Immature natural killer cell (primary cell): ENCODE data around the gene PPFIA3. TPM values are rescaled to one million over a fixed set of nuclear protein-coding genes. Genes with fewer than 3 reads are reported as not detected.
A peak's percentile ranks its signal among the peaks of the same experiment; 100 is the strongest.

Experiments used
- DNase-seq, 3 donors: peaks; one replicate each; pipeline ENCODE4 v3.0.0; 2022; ENCODE audit warnings: mixed read lengths in 1 of 3
- H3K27ac Mint-ChIP-seq, 6 donors: one replicate each; pipeline ENCODE4 v1.8.0; 2020; ENCODE audit warnings: mixed read lengths in 6 of 6, mild to moderate bottlenecking in 5 of 6, inconsistent platforms in 4 of 6, moderate library complexity in 3 of 6
- H3K27me3 Mint-ChIP-seq, 3 donors: one replicate each; pipeline ENCODE4 v1.8.0; 2020 to 2021; ENCODE audit warnings: low read depth in 3 of 3, mild to moderate bottlenecking in 3 of 3, mixed read lengths in 3 of 3, moderate library complexity in 3 of 3, inconsistent platforms in 1 of 3
- H3K36me3 Mint-ChIP-seq, 3 donors: one replicate each; pipeline ENCODE4 v1.8.0; 2020; ENCODE audit warnings: mixed read lengths in 3 of 3, inconsistent platforms in 2 of 3, mild to moderate bottlenecking in 2 of 3
- H3K4me1 Mint-ChIP-seq, 2 donors: one replicate each; pipeline ENCODE4 v1.8.0; 2020; ENCODE audit warnings: inconsistent platforms in 2 of 2, mild to moderate bottlenecking in 2 of 2, mixed read lengths in 2 of 2, moderate library complexity in 1 of 2
- H3K4me3 Mint-ChIP-seq, 5 donors: one replicate each; pipeline ENCODE4 v1.8.0; 2020; ENCODE audit warnings: mild to moderate bottlenecking in 5 of 5, mixed read lengths in 5 of 5, inconsistent platforms in 3 of 5, moderate library complexity in 3 of 5
- H3K9me3 Mint-ChIP-seq, 6 donors: one replicate each; pipeline ENCODE4 v1.8.0; 2020; ENCODE audit warnings: mild to moderate bottlenecking in 6 of 6, mixed read lengths in 6 of 6, inconsistent platforms in 4 of 6, moderate library complexity in 3 of 6
- polyA plus RNA-seq, 3 donors: library from polyadenylated mRNA; unstranded; fragments of 300-500 nt; fragmentation: Illumina TruSeq; gene quantifications; one replicate each; pipeline ENCODE4 v1.2.3, GENCODE V29; 2021

PPFIA3 gene
- polyA plus RNA-seq, 3 donors from 2014 or later: 0.07 to 0.58 TPM; not detected in 1

- no peak overlapping the region for H3K4me3 Mint-ChIP-seq
- H3K9me3 Mint-ChIP-seq: no peaks in the 10 kb centered on the region
- H3K27ac Mint-ChIP-seq: peak overlapping the region in 3 of 6 donors; percentile 1 to 37 (median 19)
- H3K4me1 Mint-ChIP-seq: peaks cover 10 to 11% of the 10 kb centered on the region in 2 donors
- peaks cover 17 to 25% (median 19%) of the 10 kb centered on the region in 3 donors for H3K36me3 Mint-ChIP-seq
- no peak for DNase-seq
- peaks cover 5 to 7% (median 6%) of the 10 kb centered on the region in 3 donors for H3K27me3 Mint-ChIP-seq
These were observed 10.3 kb upstream of the PPFIA3 start for GRCh38 chr19:49109051-49109450.

- Mint-ChIP-seq H3K4me3 (no peak overlapping the region), H3K36me3 (peaks cover 16 to 24% (median 19%) of the 10 kb centered on the region in 3 donors), H3K9me3 (no peaks in the 10 kb centered on the region), H3K27me3 (peaks cover 5 to 7% (median 6%) of the 10 kb centered on the region in 3 donors), H3K27ac (peak overlapping the region in 1 of 6 donors; percentile 1), H3K4me1 (peaks cover 11% of the 10 kb centered on the region in 2 donors)
- DNase-seq: no peak
These were observed 9.6 kb upstream of the PPFIA3 start for GRCh38 chr19:49109569-49110233.

GRCh38 chr19:49110567-49110966 lies 8.8 kb upstream of the PPFIA3 start:
- no peak overlapping the region for H3K4me3 Mint-ChIP-seq
- peaks cover 10 to 19% (median 15%) of the 10 kb centered on the region in 3 donors for H3K36me3 Mint-ChIP-seq
- peaks cover 15 to 18% of the 10 kb centered on the region in 2 donors for H3K4me1 Mint-ChIP-seq
- H3K27me3 Mint-ChIP-seq: peaks cover 5 to 7% (median 6%) of the 10 kb centered on the region in 3 donors
- no peak for DNase-seq
- no peaks in the 10 kb centered on the region for H3K9me3 Mint-ChIP-seq
- H3K27ac Mint-ChIP-seq: peak overlapping the region in 1 of 6 donors; percentile 55

GRCh38 chr19:49111218-49111998 lies 7.9 kb upstream of the PPFIA3 start:
- DNase-seq: no peak
- no peaks in the 10 kb centered on the region for H3K9me3 Mint-ChIP-seq
- peaks cover 10 to 18% (median 15%) of the 10 kb centered on the region in 3 donors for H3K36me3 Mint-ChIP-seq
- H3K4me1 Mint-ChIP-seq: peaks cover 15 to 21% of the 10 kb centered on the region in 2 donors
- H3K4me3 Mint-ChIP-seq: peak overlapping the region in 1 of 5 donors; percentile 26
- peaks cover 5 to 7% (median 6%) of the 10 kb centered on the region in 3 donors for H3K27me3 Mint-ChIP-seq
- H3K27ac Mint-ChIP-seq: no peak overlapping the region

- peak within 1 kb of the TSS; percentile 80 to 94 (median 87) for H3K4me3 Mint-ChIP-seq
- peaks cover 31 to 44% of the 10 kb centered on the region in 2 donors for H3K4me1 Mint-ChIP-seq
These were observed 5.3 kb upstream of the PPFIA3 start, which contains the start of gene LIN7B for GRCh38 chr19:49113762-49114629. LIN7B (plus strand) TSS chr19:49114370; CDS start chr19:49114405, 35 bp downstream.

GRCh38 chr19:49114630-49115363 lies 4.5 kb upstream of the PPFIA3 start:
- H3K4me3 Mint-ChIP-seq: peak overlapping the region; percentile 75 to 94 (median 85)
- H3K4me1 Mint-ChIP-seq: peaks cover 31 to 44% of the 10 kb centered on the region in 2 donors
- H3K27ac Mint-ChIP-seq: peak overlapping the region in 3 of 6 donors; percentile 42 to 75 (median 73)
- peaks cover 0 to 7% (median 2%) of the 10 kb centered on the region in 3 donors for H3K27me3 Mint-ChIP-seq
- no peaks in the 10 kb centered on the region for H3K9me3 Mint-ChIP-seq
- no peak for DNase-seq
- H3K36me3 Mint-ChIP-seq: no peaks in the 10 kb centered on the region

More at GRCh38 chr19:49113762-49114629, 5.3 kb upstream of the PPFIA3 start, which contains the start of gene LIN7B:
- peak; percentile 80 to 86 (median 86) for DNase-seq
- Mint-ChIP-seq H3K9me3 (no peaks in the 10 kb centered on the region), H3K27ac (peak within 1 kb of the TSS in 5 of 6 donors; percentile 42 to 90 (median 86)), H3K27me3 (peaks cover under 1 to 6% (median 2%) of the 10 kb centered on the region in 3 donors), H3K36me3 (peaks cover 0 to 2% (median under 1%) of the 10 kb centered on the region in 3 donors)

GRCh38 chr19:49116544-49116943 lies 2.8 kb upstream of the PPFIA3 start:
- Mint-ChIP-seq H3K9me3 (no peaks in the 10 kb centered on the region), H3K27me3 (peaks cover 2 to 7% (median 2%) of the 10 kb centered on the region in 3 donors), H3K27ac (peak overlapping the region in 5 of 6 donors; percentile 11 to 75 (median 53)), H3K36me3 (no peaks in the 10 kb centered on the region), H3K4me1 (peaks cover 39 to 51% of the 10 kb centered on the region in 2 donors), H3K4me3 (peak overlapping the region; percentile 56 to 72 (median 67))
- no peak for DNase-seq

- peaks cover 2 to 7% (median 2%) of the 10 kb centered on the region in 3 donors for H3K27me3 Mint-ChIP-seq
- peaks cover 0 to 3% (median 0%) of the 10 kb centered on the region in 3 donors for H3K36me3 Mint-ChIP-seq
- H3K9me3 Mint-ChIP-seq: no peaks in the 10 kb centered on the region
- peak overlapping the region; percentile 87 to 94 (median 92) for H3K27ac Mint-ChIP-seq
- H3K4me1 Mint-ChIP-seq: peaks cover 39 to 51% of the 10 kb centered on the region in 2 donors
- H3K4me3 Mint-ChIP-seq: peak overlapping the region; percentile 85 to 90 (median 88)
- no peak for DNase-seq
These were observed 1.4 kb upstream of the PPFIA3 start for GRCh38 chr19:49117677-49118564.

- peaks cover 32 to 44% of the 10 kb centered on the region in 2 donors for H3K4me1 Mint-ChIP-seq
- H3K27ac Mint-ChIP-seq: peak within 1 kb of the TSS; percentile 87 to 94 (median 92)
- H3K36me3 Mint-ChIP-seq: peaks cover 0 to 3% (median 0%) of the 10 kb centered on the region in 3 donors
- peak; percentile 97 to 98 (median 98) for DNase-seq
- peak within 1 kb of the TSS; percentile 85 to 90 (median 88) for H3K4me3 Mint-ChIP-seq
- no peaks in the 10 kb centered on the region for H3K9me3 Mint-ChIP-seq
- H3K27me3 Mint-ChIP-seq: peaks cover 2 to 10% (median 2%) of the 10 kb centered on the region in 3 donors
These were observed 556 bp upstream of the PPFIA3 start, which contains the start of gene C19orf73 for GRCh38 chr19:49118565-49119410. C19orf73 (minus strand) TSS chr19:49119143; CDS start chr19:49119022, 121 bp downstream.

- Mint-ChIP-seq H3K4me1 (peaks cover 25 to 36% of the 10 kb centered on the region in 2 donors), H3K36me3 (peaks cover 0 to 3% (median 0%) of the 10 kb centered on the region in 3 donors), H3K4me3 (peak overlapping the region; percentile 69 to 84 (median 74)), H3K27me3 (peaks cover under 1 to 12% (median 2%) of the 10 kb centered on the region in 3 donors), H3K27ac (peak overlapping the region in 2 of 6 donors; percentile 25 to 27), H3K9me3 (no peaks in the 10 kb centered on the region)
- no peak for DNase-seq
These were observed 960 bp downstream of the PPFIA3 start for GRCh38 chr19:49120325-49120683.

GRCh38 chr19:49120868-49121267 lies 1.5 kb downstream of the PPFIA3 start:
- peaks cover 25 to 34% of the 10 kb centered on the region in 2 donors for H3K4me1 Mint-ChIP-seq
- H3K36me3 Mint-ChIP-seq: peaks cover 0 to 3% (median 0%) of the 10 kb centered on the region in 3 donors
- peaks cover 0 to 12% (median 2%) of the 10 kb centered on the region in 3 donors for H3K27me3 Mint-ChIP-seq
- peak overlapping the region; percentile 69 to 84 (median 74) for H3K4me3 Mint-ChIP-seq
- no peak for DNase-seq
- no peaks in the 10 kb centered on the region for H3K9me3 Mint-ChIP-seq
- H3K27ac Mint-ChIP-seq: peak overlapping the region in 2 of 6 donors; percentile 25 to 27
